ENCODE results near the gene STAM.

Gene STAM

DNA sequence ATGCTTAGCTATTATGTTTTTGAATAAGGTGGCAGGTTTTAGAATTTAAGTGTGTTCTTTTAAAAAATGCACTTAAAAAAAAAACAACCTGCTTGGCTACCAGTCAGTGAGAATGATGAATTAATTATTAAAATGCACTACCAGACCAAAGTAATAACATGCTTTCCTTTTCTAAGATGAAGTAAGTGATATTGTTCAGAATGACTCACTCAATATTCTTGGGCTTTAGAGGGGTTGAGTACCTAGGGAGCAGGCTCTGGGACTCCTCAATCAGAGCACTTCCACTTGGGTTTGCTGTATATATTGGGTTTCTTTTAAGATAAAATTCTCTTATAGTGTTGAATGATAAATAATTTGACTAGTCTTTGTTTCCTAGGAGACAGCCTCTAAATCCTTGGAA is 8.6 kb downstream of the STAM start:
- peaks cover 12% of the 10 kb centered on the region; the same call in 1 of the 2 replicates for H3K36me3 ChIP-seq (replicated peaks)
- in situ Hi-C loops (cut with MboI; ENCODE audit: low sequenced_read_pairs) = no loop called here
- no peak overlapping the region for H3K4me3 ChIP-seq
- peaks cover 22% of the 10 kb centered on the region for H3K4me1 ChIP-seq
- no peak for DNase-seq (ENCODE audit: low spot score in 2 of 2)
- H3K27me3 ChIP-seq (ENCODE audit: low read depth) = no peaks in the 10 kb centered on the region
- peaks cover 5% of the 10 kb centered on the region; the same call in 1 of the 2 replicates for H3K9me3 ChIP-seq

DNA sequence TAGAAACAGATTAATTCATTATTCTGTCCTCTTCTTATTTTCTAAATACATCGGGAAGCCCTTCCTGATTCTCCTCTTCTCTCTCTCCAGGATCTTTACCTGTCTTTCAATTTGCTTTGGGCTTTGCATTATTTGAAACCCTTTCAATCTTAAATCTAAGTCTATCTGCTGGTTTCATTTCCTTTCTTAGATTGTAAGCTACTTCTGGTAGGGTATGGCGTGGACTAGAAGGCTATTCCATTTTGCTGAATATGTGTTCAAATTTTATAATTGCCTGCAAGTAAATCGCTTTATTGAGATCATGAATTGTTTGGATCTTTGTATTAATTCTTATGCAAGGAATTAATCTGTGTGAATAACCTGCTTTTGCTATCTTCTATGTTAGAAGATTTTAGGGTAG is 11.1 kb downstream of the STAM start:
- peaks cover 5% of the 10 kb centered on the region; the same call in 1 of the 2 replicates for H3K9me3 ChIP-seq
- H3K4me3 ChIP-seq = no peak overlapping the region
- no peak for DNase-seq (ENCODE audit: low spot score in 2 of 2)
- H3K27me3 ChIP-seq (ENCODE audit: low read depth) = no peaks in the 10 kb centered on the region
- peaks cover 12% of the 10 kb centered on the region; the same call in 1 of the 2 replicates for H3K36me3 ChIP-seq (replicated peaks)
- in situ Hi-C loops (cut with MboI; ENCODE audit: low sequenced_read_pairs) = no loop called here
- peaks cover 33% of the 10 kb centered on the region for H3K4me1 ChIP-seq

DNA sequence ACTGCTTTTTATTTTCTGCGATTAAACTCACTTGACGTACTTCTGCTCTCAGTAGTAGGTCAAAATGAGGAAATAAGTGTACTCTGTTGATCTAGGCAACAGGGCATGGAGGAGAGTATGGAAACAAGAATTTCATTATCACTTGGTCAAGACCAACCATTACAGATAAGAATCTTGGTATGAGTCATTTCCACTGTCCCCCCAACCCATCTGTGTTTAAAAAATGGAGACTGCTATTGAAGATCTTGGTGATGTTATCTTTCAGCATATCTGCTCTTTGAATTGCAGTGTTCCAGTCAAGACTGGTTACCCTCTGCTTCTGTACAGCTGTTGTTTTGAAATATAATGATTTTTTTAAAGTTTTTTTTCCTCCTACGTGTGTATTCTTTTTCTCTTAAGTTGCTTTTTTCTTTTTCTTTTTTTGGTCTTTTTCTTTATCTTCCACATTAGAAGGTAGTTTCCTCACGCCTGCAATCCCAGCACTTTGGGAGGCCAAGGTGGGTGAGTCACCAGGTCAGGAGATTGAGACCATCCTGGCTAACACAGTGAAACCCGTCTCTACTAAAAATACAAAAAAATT is 11.7 kb downstream of the STAM start:
- peaks cover 5% of the 10 kb centered on the region; the same call in 1 of the 2 replicates for H3K9me3 ChIP-seq
- in situ Hi-C loops (cut with MboI; ENCODE audit: low sequenced_read_pairs) = no loop called here
- no peaks in the 10 kb centered on the region for H3K27me3 ChIP-seq (ENCODE audit: low read depth)
- H3K4me1 ChIP-seq = peaks cover 33% of the 10 kb centered on the region
- H3K36me3 ChIP-seq (replicated peaks) = peaks cover 12% of the 10 kb centered on the region; the same call in 1 of the 2 replicates
- no peak overlapping the region for H3K4me3 ChIP-seq
- no peak for DNase-seq (ENCODE audit: low spot score in 2 of 2)

DNA sequence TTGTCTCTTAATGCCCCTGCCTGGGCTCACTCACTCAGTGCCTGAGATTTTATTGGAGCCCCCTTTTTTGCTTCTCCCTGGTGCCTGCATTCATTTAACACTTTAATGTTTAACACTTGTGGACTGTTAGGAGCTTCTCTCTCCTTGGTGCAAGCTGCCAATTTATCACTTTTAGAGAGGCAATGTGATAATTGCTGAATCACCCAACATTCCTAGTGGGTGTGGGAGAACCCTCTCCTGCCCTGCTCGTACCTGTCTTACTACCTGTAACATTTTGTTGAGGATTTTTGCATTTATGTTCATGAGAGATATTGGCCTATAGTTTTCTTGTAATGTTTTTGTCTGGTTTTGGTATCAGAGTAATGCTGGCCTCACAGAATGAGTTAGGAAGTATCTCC is 13.2 kb downstream of the STAM start:
- Histone ChIP-seq H3K4me1 (peaks cover 28% of the 10 kb centered on the region), H3K9me3 (peaks cover 5% of the 10 kb centered on the region; the same call in 1 of the 2 replicates), H3K27me3 (ENCODE audit: low read depth) (no peaks in the 10 kb centered on the region), H3K4me3 (no peak overlapping the region), H3K36me3 (replicated peaks) (peaks cover 12% of the 10 kb centered on the region; the same call in 1 of the 2 replicates)
- no peak for DNase-seq (ENCODE audit: low spot score in 2 of 2)
- in situ Hi-C loops (cut with MboI; ENCODE audit: low sequenced_read_pairs) = no loop called here

DNA sequence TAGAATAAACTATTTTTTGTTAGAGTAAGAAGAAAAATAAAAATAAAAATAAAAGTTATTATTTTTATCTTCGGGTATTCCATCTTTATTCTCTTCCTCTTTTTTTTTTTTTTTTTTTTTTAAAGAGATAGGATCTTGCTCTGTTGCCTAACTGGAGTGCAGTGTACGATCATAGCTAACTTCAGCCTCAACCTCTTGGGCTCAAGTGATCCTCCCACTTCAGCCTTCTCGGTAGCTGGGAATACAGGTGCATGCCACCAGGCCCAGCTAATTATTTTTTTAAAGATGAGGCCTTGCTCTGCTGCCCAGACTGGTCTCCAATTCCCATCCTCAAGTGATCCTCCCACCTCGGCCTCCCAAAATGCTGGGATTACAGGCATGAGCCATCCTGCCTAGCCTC is 15.4 kb downstream of the STAM start:
- DNase-seq (ENCODE audit: low spot score in 2 of 2) = no peak
- peaks cover 18% of the 10 kb centered on the region for H3K4me1 ChIP-seq
- H3K36me3 ChIP-seq (replicated peaks) = 0 out of 2 replicates have a peak, but pooled peaks cover 2% of the 10 kb centered on the region
- H3K4me3 ChIP-seq = no peak overlapping the region
- H3K27me3 ChIP-seq (ENCODE audit: low read depth) = no peaks in the 10 kb centered on the region
- no peaks in the 10 kb centered on the region for H3K9me3 ChIP-seq
- in situ Hi-C loops (cut with MboI; ENCODE audit: low sequenced_read_pairs) = no loop called here

DNA sequence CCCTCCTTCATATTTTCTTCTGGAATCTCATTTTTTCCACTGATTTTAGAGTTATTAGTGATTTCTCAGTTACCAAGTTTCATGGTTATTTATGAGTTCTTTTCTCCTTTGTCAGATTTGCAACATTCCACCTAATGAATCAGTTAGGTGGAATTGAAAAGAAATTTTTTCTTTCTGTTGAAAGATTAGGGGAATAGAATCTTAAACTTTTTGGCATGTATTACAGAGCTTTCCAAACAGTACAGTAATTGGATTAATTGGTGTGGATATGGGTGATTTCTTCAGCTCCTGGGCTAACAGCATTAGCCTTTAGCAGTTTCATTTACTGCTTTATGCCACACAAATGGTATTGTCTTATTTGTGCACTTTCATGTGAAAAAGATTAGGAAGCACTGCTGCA is 17.0 kb downstream of the STAM start:
- DNase-seq (ENCODE audit: low spot score in 2 of 2) = no peak
- in situ Hi-C loops (cut with MboI; ENCODE audit: low sequenced_read_pairs) = no loop called here
- Histone ChIP-seq H3K36me3 (replicated peaks) (0 out of 2 replicates have a peak, but pooled peaks cover 2% of the 10 kb centered on the region), H3K4me1 (peaks cover 18% of the 10 kb centered on the region), H3K4me3 (no peak overlapping the region), H3K27me3 (ENCODE audit: low read depth) (no peaks in the 10 kb centered on the region), H3K9me3 (no peaks in the 10 kb centered on the region)

DNA sequence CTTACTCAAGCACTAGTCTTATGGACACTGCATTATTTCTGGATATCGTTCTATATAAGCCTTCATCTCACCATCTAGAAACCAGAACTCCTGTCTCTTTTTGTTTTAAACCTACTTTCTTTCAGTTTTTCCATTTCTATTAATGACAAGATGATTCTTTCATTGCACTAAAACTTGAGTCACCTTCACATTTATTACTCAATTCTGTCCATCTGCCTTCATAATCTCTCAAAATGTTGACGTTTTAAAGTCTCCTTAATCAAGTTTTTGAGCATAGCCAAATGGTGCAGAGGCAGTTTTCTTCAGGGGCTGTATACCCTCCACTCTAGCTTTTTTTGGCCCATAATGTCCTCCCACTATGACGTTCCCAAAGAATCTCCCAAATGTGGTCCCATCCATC is 17.6 kb downstream of the STAM start:
- H3K4me1 ChIP-seq = peaks cover 18% of the 10 kb centered on the region
- in situ Hi-C loops (cut with MboI; ENCODE audit: low sequenced_read_pairs) = no loop called here
- 0 out of 2 replicates have a peak, but pooled peaks cover 2% of the 10 kb centered on the region for H3K36me3 ChIP-seq (replicated peaks)
- H3K4me3 ChIP-seq = no peak overlapping the region
- no peak for DNase-seq (ENCODE audit: low spot score in 2 of 2)
- H3K9me3 ChIP-seq = no peaks in the 10 kb centered on the region
- H3K27me3 ChIP-seq (ENCODE audit: low read depth) = no peaks in the 10 kb centered on the region

DNA sequence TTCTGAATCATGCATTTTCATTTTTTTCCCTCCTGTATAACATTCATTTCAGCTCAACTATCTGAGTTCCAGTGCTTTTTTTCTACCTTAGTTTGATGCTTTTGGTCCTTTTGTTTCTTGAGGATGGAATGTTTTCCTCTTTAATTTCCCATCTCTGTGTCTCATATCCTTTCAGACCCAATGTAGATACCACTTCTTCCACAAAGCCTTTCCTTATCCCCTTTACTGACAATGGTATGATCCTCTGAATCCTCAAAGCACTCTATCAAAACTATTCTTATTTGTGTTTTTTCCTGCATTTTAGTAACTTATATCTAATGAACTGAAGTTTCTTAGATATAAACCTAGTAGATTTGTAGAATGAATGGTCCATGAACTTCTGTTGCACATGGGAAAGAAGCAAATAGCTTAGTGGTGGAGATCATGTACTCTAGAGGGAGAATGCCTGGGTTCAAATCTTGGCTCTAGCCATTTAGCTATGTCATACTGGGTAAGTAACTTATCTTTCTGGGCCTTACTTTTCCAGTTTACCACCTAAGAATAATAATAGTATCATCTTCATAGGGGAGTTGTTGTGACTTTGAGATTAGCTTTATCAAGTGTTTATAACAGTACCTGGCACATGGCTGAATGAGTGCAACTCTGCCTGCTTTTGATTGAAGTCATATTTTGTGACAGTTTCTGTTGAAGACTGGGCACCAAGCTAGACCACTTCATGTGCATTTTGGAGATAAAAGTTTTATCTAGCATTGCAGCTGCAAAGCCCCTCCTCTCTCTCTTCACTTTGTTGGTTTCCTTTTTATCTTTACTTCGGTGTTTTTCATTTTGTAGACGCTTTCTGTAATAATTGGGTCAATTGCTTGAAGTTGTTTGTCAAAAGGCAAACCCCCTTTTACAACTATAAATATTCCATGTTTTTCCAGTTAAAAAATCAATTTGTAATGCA is 18.5 kb downstream of the STAM start:
- H3K36me3 ChIP-seq (replicated peaks) = no peaks in the 10 kb centered on the region

DNA sequence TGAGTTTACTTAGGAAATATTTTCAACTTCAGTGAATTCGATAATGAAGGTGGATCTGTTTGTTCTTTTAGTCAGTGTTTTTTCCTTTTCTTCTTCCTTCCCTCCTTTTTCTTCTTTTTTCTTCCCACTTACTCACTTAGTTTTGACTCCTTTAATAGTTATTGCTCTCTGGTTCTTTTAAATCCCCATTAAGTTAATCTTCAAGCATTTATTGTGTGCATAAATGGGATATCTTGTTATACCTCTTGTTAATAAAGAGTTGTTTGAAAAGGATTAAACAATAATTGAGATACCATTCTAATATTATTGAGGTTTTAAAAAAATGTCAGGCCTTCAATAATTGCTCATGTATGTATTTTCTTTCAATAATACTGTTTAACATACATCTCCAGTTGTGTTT is 19.5 kb downstream of the STAM start:
- no peak for DNase-seq (ENCODE audit: low spot score in 2 of 2)
- no peak overlapping the region for H3K4me3 ChIP-seq
- no peaks in the 10 kb centered on the region for H3K27me3 ChIP-seq (ENCODE audit: low read depth)
- H3K36me3 ChIP-seq (replicated peaks) = no peaks in the 10 kb centered on the region
- in situ Hi-C loops (cut with MboI; ENCODE audit: low sequenced_read_pairs) = no loop called here
- no peaks in the 10 kb centered on the region for H3K9me3 ChIP-seq
- peaks cover 14% of the 10 kb centered on the region for H3K4me1 ChIP-seq

More for the DNA sequence above, 18.5 kb downstream of the STAM start:
- H3K9me3 ChIP-seq = no peaks in the 10 kb centered on the region
- in situ Hi-C loops (cut with MboI; ENCODE audit: low sequenced_read_pairs) = no loop called here
- H3K4me3 ChIP-seq = no peak overlapping the region
- no peaks in the 10 kb centered on the region for H3K27me3 ChIP-seq (ENCODE audit: low read depth)
- H3K4me1 ChIP-seq = peaks cover 18% of the 10 kb centered on the region
- DNase-seq (ENCODE audit: low spot score in 2 of 2) = no peak

DNA sequence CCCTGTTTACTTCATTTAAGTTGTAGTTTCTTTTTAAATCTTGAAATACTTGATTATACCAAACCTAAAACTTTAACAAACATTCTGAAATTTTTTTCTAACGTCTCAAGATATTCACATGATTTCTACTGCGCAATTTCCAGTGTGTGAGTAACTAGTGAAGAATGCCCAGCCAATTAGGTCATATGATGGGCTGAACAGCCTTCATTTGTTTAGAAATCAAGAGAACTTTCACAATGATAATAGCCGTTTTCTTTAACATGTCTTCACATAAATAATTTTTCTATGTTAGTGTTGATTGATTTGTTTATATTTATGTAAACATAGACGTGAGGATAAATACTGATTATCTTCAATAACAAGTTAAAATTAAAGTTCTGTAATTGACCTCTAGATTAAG is 21.8 kb downstream of the STAM start:
- in situ Hi-C loops (cut with MboI; ENCODE audit: low sequenced_read_pairs) = no loop called here
- Histone ChIP-seq H3K4me1 (peaks cover 7% of the 10 kb centered on the region), H3K27me3 (ENCODE audit: low read depth) (no peaks in the 10 kb centered on the region), H3K36me3 (replicated peaks) (no peaks in the 10 kb centered on the region), H3K4me3 (no peak overlapping the region), H3K9me3 (no peaks in the 10 kb centered on the region)
- no peak for DNase-seq (ENCODE audit: low spot score in 2 of 2)

DNA sequence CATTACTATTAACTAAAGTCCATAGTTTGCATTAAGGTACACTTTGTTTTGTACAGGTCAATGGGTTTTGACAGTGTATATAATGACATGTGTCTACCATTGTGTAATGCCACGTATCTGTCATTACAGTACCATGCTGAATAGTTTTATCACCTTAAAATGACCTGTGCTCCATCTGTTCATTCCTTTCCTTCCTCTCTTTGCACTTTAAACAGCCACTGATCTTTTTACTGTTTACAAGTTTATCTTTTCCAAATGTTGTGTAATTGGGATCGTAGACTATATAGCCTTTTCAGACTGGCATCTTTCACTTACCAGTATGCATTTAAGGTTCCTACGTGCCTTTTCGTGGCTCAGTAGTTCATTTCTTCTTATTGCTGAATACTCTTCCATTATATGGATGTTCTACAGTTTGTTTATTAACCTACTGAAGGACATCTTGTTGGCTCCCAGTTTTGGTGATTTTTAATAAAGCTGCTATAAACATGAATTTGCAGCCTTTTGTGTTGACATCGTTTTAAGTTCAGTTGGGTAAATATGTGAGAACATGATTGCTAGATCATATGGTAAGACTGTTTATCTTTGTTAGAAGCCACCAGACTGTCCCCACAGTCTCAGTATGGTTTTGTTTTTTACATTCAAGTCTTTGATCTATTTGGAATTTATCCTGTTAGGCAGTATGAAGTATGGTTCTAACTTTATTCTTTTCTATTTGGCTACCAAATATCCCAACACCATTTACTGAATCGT is 24.7 kb downstream of the STAM start:
- peaks cover 13% of the 10 kb centered on the region for H3K4me1 ChIP-seq
- DNase-seq (ENCODE audit: low spot score in 2 of 2) = no peak
- H3K4me3 ChIP-seq = no peak overlapping the region
- H3K36me3 ChIP-seq (replicated peaks) = no peaks in the 10 kb centered on the region; the same call in 1 of the 2 replicates
- H3K27me3 ChIP-seq (ENCODE audit: low read depth) = no peaks in the 10 kb centered on the region
- in situ Hi-C loops (cut with MboI; ENCODE audit: low sequenced_read_pairs) = no loop called here
- H3K9me3 ChIP-seq = no peaks in the 10 kb centered on the region

DNA sequence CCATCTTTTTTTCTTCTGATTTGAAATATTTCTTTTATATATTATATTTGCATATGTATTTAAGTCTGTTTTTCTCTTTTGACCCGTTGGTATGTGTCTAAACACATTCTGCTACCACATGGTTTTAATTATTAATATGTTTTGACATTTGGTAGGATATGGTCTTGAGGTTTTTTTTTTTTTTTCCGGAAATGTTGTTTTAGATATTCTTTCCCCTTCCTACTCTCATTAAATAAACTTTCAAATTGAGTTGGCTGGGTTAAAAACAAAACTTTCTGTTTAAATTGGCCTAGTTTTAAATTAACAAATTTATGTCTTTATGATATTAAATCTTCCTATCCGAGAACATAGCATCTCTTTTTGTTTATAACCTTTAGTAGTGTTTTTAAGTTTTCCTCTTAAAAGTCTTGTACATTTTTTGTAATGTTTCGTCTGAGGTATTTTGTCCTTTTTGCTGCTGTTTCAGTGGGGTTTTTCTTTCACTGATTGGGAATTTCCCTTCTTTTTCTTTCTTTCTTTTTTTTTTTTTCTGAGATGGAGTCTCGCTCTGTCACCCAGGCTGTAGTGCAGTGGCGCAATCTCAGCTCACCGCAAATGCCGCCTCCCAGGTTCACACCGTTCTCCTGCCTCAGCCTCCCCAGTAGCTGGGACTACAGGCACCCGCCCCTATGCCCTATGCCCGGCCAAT is 25.4 kb downstream of the STAM start:
- peaks cover 15% of the 10 kb centered on the region for H3K4me1 ChIP-seq
- no peaks in the 10 kb centered on the region for H3K9me3 ChIP-seq
- no peaks in the 10 kb centered on the region for H3K27me3 ChIP-seq (ENCODE audit: low read depth)
- H3K4me3 ChIP-seq = no peak overlapping the region
- no peaks in the 10 kb centered on the region; the same call in 1 of the 2 replicates for H3K36me3 ChIP-seq (replicated peaks)
- DNase-seq (ENCODE audit: low spot score in 2 of 2) = no peak
- in situ Hi-C loops (cut with MboI; ENCODE audit: low sequenced_read_pairs) = no loop called here

DNA sequence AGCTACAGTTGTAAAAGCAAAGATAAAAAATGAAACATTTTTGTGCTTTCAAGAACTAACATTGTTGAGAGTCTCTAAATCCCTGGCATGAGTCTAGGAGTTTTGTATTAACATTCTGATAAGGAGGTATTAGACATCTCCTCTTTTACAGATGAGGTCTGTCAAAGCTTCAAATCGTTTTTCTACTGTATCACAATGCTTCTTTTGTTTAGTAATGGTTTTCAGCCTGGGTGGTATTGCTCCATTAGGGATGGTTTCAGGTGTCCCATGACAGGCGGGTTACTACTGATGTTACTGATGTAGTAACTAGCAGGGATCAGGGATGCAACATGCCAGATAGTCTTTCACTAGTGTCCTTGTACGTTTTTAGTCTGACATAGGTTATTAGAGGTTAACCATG is 27.4 kb downstream of the STAM start:
- Histone ChIP-seq H3K9me3 (no peaks in the 10 kb centered on the region), H3K4me3 (no peak overlapping the region), H3K36me3 (replicated peaks) (no peaks in the 10 kb centered on the region; the same call in 1 of the 2 replicates), H3K4me1 (peaks cover 15% of the 10 kb centered on the region), H3K27me3 (ENCODE audit: low read depth) (no peaks in the 10 kb centered on the region)
- DNase-seq (ENCODE audit: low spot score in 2 of 2) = no peak
- in situ Hi-C loops (cut with MboI; ENCODE audit: low sequenced_read_pairs) = no loop called here
